GM18519 (cell line): ENCODE results near the gene FGF2.
A peak's percentile ranks its signal among the peaks of the same experiment; 100 is the strongest.

ENCODE experiments used
- ATAC-seq: cut with Tn5 transposase; IDR thresholded peaks from one replicate; pipeline ENCODE4 v1.9.1; 2021; ENCODE audit warnings: mild to moderate bottlenecking, moderate library complexity; ENCODE audit not compliant: unreplicated experiment, low FRiP score

Gene FGF2

GRCh38 chr4:122882857-122883735 lies 56.5 kb downstream of the FGF2 start:
- ATAC-seq: no peak

GRCh38 chr4:122884499-122884898 lies 57.9 kb downstream of the FGF2 start:
- no peak for ATAC-seq

GRCh38 chr4:122889726-122890125 lies 63.1 kb downstream of the FGF2 start:
- ATAC-seq: no peak

- ATAC-seq: no peak
Observed at GRCh38 chr4:122890147-122890795, 63.6 kb downstream of the FGF2 start.

DNA sequence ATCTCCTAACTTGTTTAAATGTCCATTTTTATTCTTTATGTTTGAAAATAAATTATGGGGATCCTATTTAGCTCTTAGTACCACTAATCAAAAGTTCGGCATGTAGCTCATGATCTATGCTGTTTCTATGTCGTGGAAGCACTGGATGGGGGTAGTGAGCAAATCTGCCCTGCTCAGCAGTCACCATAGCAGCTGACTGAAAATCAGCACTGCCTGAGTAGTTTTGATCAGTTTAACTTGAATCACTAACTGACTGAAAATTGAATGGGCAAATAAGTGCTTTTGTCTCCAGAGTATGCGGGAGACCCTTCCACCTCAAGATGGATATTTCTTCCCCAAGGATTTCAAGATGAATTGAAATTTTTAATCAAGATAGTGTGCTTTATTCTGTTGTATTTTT lies 68.2 kb downstream of the FGF2 start:
- no peak for ATAC-seq

DNA sequence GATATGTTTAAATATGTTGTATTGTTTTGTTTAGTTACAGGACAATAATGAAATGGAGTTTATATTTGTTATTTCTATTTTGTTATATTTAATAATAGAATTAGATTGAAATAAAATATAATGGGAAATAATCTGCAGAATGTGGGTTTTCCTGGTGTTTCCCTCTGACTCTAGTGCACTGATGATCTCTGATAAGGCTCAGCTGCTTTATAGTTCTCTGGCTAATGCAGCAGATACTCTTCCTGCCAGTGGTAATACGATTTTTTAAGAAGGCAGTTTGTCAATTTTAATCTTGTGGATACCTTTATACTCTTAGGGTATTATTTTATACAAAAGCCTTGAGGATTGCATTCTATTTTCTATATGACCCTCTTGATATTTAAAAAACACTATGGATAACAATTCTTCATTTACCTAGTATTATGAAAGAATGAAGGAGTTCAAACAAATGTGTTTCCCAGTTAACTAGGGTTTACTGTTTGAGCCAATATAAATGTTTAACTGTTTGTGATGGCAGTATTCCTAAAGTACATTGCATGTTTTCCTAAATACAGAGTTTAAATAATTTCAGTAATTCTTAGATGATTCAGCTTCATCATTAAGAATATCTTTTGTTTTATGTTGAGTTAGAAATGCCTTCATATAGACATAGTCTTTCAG lies 68.8 kb downstream of the FGF2 start:
- no peak for ATAC-seq

DNA sequence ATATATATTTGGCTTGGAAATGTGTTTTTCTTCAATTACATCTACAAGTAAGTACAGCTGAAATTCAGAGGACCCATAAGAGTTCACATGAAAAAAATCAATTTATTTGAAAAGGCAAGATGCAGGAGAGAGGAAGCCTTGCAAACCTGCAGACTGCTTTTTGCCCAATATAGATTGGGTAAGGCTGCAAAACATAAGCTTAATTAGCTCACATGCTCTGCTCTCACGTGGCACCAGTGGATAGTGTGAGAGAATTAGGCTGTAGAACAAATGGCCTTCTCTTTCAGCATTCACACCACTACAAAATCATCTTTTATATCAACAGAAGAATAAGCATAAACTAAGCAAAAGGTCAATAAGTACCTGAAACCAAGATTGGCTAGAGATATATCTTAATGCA lies 69.6 kb downstream of the FGF2 start:
- no peak for ATAC-seq

DNA sequence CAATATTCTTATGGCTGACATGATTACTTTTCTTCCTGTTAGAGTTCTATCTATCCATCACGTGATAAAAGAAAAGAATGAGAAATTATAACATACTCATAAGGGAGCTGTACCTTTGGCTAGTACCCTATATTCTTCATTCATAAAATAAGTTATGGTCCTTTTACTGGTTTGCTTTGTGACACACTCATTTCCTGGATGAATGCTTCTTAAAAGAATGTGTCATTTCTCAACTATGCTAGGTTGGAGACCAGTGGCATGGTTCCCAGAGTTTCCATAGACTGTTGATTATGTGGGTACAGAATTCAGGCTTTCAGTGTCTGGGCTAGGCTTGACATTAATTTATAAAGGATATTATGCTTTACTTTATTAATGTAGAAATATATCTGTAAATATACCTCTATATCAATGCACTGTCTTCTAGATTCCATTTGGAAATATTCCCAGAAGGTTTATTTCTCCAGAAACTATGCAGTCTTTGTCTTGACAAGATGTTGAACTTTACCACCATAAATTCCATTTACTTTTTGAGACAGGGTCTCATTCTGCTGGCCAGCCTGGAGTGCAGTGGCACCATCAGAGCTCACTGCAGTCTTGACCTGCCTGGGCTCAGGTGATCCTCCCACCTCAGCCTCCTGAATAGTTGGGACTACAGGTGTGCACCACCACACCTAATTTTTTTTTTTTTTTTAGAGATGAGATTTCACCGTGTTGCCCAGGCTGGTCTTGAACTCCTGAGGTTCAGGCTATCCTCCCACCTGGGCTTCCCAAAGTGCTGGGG lies 71.9 kb downstream of the FGF2 start:
- ATAC-seq: no peak

DNA sequence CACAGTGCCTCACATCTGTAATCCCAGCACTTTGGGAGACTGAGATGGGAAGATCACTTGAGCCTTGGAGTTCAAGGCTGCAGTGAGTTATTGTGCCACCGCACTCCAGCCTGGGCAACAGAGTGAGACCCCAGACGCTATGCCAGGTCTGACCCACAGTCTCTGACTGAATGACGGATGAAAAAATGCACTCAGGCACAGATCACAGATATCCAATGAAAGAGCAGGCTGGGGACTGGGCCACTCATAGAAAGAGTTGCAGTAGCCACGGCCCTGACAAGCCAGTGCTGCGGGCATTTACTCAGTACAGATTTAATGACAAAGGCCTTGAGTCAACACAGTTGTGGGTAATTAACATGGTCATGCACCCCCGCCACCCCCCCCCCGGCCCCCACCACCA lies 73.1 kb downstream of the FGF2 start:
- ATAC-seq: no peak

GRCh38 chr4:122900314-122900713 lies 73.7 kb downstream of the FGF2 start:
- no peak for ATAC-seq

- no peak for ATAC-seq
Observed at GRCh38 chr4:122901247-122902010, 74.8 kb downstream of the FGF2 start.

DNA sequence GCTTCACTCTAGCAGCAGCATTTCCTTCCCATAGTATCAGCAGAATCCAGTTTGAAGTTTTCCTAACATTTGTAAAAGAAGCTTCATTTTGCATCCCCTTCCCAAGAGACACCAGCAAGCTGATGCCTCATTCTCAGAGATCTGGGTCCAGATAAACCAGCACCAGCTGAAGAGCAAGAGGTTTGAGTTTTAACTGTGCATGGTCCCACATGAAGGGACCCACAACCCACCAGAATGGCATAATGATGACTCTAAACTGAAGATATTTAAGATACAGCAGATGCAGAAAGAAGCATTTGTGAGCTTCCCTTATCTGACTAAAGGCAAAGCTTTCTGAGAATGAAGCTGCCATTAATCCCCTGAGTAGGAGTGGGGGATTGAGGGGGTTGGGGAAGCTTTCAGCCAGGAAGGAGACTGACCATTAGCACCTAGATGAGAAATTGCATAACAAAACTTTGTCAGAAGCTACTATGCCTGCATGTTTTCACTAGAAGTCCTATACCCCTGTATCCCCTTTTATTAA lies 77.2 kb downstream of the FGF2 start:
- no peak for ATAC-seq

DNA sequence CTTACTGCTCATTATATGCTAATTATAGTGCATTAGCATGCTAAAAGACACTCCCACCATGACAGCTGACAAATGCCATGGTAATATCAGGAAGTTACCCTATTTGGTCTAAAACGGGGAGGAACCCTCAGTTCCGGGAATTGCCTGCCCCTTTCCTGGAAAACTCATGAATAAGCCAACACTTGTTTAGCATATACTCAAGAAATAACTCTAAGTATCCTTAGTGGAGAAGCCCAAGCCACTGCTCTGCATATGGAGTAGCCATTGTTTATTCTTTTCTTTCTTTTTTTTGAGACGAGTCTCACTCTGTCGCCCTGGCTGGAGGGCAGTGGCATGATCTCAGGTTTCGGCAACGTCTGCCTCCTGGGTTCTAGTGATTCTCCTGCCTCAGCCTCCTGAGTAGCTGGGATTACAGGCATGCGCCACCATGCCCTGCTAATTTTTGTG lies 80.3 kb downstream of the FGF2 start:
- no peak for ATAC-seq

DNA sequence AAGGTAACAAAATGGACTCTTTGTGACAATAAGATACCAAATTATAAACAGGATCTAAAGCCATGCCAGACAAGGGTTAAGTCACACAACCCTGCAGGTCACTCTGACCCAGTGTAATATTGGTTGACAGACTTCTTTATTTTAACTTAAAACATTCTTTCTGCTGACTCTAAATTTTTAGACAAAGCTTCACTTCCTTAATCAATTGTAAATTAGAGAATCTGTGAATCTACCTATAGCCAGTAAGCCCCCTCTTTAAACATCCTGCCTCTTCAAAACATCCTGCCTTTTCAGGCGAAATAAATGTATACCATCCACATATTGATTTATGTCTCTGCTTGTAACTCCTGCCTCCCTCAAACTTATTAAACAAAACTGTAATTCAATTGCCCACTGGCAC lies 81.6 kb downstream of the FGF2 start:
- no peak for ATAC-seq

DNA sequence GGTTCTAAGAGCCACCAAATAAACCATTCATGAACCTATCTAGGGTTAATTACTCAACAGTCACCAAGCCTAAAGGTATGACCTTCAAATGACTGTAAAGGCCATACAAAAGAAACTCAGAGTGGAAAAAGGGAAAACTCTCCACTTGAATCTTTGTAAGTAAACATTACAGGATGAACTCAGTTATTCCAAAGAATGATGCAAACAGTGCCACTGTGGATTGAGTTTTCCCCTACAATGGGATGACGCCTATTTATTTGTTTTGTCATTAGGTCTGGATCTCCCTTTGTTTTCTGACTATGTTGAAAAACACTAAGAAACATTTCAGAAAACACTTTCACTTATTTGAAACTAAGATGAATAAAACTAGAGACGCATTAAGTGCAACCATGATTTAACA lies 83.1 kb downstream of the FGF2 start:
- ATAC-seq: no peak

- ATAC-seq: no peak
Observed at GRCh38 chr4:122911588-122911987, 85.0 kb downstream of the FGF2 start.

GRCh38 chr4:122912810-122913575 lies 86.4 kb downstream of the FGF2 start:
- no peak for ATAC-seq

DNA sequence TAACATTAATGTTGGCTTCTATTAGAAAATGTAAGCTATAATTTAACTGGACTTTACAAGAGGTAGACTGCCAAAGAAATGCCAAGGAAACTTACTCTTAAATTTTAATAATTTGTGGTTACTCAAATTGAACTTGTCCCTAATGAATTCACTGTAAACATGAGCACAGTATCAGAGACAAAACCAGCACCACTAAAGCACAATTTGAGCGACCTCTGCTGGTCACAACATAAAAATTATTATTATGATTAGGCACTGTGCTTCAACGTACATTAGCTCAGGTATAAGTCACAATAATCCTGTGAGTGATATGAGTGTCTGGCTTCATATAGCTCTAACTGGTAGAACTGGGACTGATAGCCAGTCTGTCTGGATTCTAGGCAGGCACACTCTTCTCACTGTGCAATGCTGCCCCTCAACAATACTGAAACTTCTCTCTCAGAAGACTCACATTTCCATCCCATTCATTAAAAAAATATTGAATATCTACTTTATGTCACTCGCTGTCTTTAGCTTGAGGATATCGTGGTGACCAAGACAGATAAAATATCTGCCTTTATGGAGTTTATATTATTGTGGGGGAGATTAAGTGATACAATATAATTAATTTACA lies 87.8 kb downstream of the FGF2 start:
- peak; percentile 76 for ATAC-seq

- ATAC-seq: no peak
Observed at GRCh38 chr4:122914938-122915337, 88.3 kb downstream of the FGF2 start.
